ENCODE data around the gene HOXB3. TPM values are rescaled to one million over a fixed set of nuclear protein-coding genes. Genes with fewer than 3 reads are reported as not detected.
A peak's percentile ranks its signal among the peaks of the same experiment; 100 is the strongest.

Gene HOXB3
- total RNA-seq, 2 experiments from 2014 or later = 10.8 to 12.1 TPM

DNA sequence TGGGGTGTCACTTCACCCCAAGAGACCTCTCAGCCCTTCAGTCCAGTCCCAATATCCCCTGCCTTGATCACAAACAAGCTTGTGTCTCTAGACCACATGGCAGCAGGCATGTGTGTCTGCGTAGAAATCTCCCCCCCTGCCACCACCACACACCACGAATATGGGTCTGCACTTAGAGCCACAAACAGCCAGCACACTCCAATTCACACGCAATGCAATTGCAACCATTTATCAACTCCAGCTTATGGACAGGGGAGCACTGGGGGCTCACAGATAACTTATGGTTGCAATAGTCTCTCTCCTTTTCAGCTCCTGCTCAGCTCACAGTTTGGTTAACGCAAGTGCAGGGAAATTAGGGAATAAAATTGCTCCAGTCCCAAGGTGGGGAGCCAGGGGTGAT is 33.5 kb upstream of the HOXB3 start:
- Mint-ChIP-seq H3K4me3 (no peak overlapping the region), H3K27ac (no peak overlapping the region), H3K36me3 (ENCODE audit: low read depth) (no peaks in the 10 kb centered on the region), H3K4me1 (peaks cover 22% of the 10 kb centered on the region), H3K9me3 (no peaks in the 10 kb centered on the region), H3K27me3 (peaks cover 91% of the 10 kb centered on the region)
- DNase-seq = no peak
- ChIA-PET POLR2A (no interaction called here), CTCF (interaction anchor here (1.2 to 3.5 kb wide), 4 partner anchors 9 to 544 kb away, joined by 3 to 27 read pairs (median 4); no protein-coding TSS in a partner anchor)

DNA sequence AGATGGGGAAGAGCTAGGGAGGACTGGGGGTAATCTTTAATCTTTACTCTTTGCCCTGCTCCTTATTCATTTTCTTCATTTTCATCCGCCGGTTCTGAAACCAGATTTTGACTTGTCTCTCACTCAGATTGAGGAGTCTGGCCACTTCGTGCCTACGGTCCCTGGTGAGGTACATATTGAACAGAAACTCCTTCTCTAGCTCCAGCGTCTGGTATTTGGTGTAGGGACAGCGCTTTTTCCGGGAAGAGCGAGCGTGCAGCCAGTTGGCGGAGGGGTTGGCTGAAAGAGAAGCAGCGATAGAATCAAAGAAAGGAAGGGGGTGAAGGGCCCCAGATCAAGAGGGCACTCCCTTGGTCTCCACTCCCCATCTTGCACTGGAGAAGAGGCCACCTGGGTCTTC is 32.8 kb upstream of the HOXB3 start:
- ChIA-PET CTCF (interaction anchor here (1.2 to 3.5 kb wide), 3 partner anchors 10 to 13 kb away, joined by 5 to 27 read pairs (median 9); no protein-coding TSS in a partner anchor), POLR2A (interaction anchor here (0.8 kb wide), 1 partner anchor 14 kb away, joined by 3 read pairs; no protein-coding TSS in a partner anchor)
- no peak for DNase-seq
- Mint-ChIP-seq H3K9me3 (no peaks in the 10 kb centered on the region), H3K4me1 (peaks cover 27% of the 10 kb centered on the region), H3K36me3 (ENCODE audit: low read depth) (no peaks in the 10 kb centered on the region), H3K27me3 (peaks cover 91% of the 10 kb centered on the region), H3K4me3 (no peak overlapping the region), H3K27ac (no peak overlapping the region)

DNA sequence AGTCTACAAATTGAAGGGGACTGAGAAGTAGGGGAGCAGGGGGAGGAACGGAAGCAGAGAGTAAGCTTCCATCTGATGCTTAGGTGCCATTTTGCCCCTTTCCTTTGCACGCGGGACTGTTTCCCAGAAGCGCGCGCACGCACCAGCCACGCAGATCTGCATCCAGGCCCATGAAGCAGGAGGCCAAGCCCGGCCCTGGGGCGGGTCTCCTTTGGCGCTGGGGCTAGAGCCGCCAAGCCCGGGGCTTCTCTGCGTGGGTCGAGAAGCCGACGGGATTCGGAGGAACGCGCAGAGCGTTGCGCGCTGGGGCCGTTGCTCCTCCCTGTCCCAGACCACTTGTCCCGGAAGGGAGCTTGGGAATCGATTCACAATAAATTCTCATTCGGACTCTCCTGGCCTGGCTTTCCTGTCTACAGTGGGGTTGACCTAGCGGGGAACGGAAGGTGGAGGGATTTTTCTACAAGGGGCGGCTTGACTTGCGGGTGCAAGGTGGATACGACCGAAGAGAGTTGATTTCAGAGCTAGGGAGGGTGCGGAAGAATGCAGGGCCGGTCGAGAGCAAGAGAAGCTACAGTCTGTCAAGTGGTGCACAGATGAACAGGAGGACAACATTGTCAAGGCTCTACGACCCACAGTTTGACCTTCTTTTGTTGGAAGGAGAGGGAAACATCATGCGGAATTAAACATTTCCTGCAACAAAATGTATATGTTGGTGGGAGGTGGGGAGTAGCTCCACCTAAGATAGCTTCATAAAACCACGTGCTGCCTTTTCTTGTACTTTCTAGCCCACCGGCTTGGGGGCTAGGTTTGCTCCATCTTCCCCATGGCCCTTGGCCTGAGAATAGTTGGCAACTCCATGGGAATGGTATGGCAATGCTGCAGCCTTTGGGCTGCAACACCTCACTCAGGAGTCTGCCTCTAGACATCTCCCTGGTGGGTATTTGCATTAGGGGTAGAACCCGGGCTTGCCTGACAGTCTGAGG is 31.7 kb upstream of the HOXB3 start:
- H3K27ac Mint-ChIP-seq = no peak overlapping the region
- ChIA-PET CTCF (interaction anchor here (1.2 to 4.1 kb wide), 5 partner anchors 9 to 29 kb away, joined by 3 to 27 read pairs (median 9); partner anchors contain the start of gene HOXB5), POLR2A (no interaction called here)
- H3K9me3 Mint-ChIP-seq = no peaks in the 10 kb centered on the region
- peaks cover 91% of the 10 kb centered on the region for H3K27me3 Mint-ChIP-seq
- no peak overlapping the region for H3K4me3 Mint-ChIP-seq
- no peaks in the 10 kb centered on the region for H3K36me3 Mint-ChIP-seq (ENCODE audit: low read depth)
- no peak for DNase-seq
- peaks cover 32% of the 10 kb centered on the region for H3K4me1 Mint-ChIP-seq

DNA sequence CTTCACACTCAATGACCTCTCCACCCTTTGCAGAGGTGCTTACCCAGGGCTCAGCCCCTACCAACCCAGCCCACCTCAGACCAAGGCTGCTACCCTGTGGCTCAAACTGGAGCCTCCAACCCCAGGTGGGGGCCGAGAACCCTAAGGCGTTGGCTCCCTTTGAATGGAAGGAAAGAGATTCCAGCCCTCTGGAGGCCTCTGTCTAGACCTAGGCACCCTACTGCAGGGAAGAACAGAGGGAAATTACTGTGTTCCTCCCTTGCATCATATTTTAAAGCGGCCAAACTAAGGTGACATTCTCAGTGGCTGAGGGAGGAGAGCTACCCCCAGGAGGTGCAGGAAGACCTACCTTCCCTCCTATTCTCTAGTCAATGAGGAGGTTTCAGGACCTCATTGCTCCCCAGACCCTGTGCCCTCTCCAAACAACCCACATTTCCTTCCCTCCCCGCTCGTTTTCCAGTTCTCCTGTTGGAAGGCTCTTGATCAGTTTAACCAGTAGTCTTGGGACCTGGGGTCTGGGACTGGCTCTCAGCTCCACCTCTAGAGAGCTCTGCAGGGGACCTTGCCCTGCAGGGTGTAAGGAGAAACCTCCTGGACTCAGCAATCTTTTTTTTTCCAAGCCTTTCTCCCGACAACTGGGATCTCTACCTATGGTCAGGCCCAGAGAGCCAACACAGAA is 30.6 kb upstream of the HOXB3 start:
- DNase-seq = no peak
- Mint-ChIP-seq H3K36me3 (ENCODE audit: low read depth) (peaks cover 2% of the 10 kb centered on the region), H3K4me3 (no peak overlapping the region), H3K27me3 (peaks cover 93% of the 10 kb centered on the region), H3K27ac (no peak overlapping the region), H3K9me3 (no peaks in the 10 kb centered on the region), H3K4me1 (peaks cover 25% of the 10 kb centered on the region)
- ChIA-PET POLR2A (no interaction called here), CTCF (interaction anchor here (1.2 to 4.1 kb wide), 5 partner anchors 8 to 27 kb away, joined by 3 to 27 read pairs (median 9); partner anchors contain the start of gene HOXB5)

DNA sequence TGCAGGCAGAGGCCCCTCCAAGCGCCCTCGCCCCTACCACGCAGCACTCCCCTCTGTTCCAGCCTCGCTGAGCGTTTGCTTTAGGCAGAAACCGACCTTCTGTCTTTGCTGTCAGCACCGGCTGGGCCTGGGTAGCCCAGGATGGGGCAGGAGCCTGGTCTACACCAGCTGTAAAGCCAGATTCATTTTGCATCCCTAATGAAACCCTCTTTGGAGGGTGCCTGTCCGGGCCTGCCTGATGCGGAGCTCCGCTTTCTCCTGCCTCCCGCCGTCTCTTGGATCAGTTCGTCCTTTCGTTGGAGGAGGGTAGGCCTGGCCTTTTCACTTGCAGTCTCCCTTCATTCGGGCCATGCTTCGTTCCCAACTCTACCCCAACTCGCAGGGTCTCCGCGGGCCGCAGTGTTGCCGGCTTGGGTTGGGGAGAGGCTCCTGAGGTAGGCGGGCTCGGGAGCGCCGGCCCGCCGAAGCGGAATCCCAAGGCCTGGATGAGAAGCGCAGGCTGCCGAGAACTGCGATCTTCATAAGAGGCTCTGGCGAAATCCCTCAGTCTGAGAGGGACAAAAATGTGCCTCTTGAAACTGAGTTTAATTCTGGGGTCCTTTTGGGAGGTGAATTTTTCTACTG is 29.9 kb upstream of the HOXB3 start:
- peaks cover 94% of the 10 kb centered on the region for H3K27me3 Mint-ChIP-seq
- H3K36me3 Mint-ChIP-seq (ENCODE audit: low read depth) = peaks cover 2% of the 10 kb centered on the region
- no peak overlapping the region for H3K27ac Mint-ChIP-seq
- peaks cover 24% of the 10 kb centered on the region for H3K4me1 Mint-ChIP-seq
- H3K9me3 Mint-ChIP-seq = no peaks in the 10 kb centered on the region
- no peak for DNase-seq
- no peak overlapping the region for H3K4me3 Mint-ChIP-seq
- POLR2A ChIA-PET = interaction anchor here (1.7 kb wide), 1 partner anchor 572 kb away, joined by 7 read pairs; the partner anchor contains the start of gene NFE2L1
- CTCF ChIA-PET = interaction anchor here (2.0 to 4.1 kb wide), 2 partner anchors 18 to 27 kb away, joined by 6 to 14 read pairs; partner anchors contain the start of gene HOXB5

DNA sequence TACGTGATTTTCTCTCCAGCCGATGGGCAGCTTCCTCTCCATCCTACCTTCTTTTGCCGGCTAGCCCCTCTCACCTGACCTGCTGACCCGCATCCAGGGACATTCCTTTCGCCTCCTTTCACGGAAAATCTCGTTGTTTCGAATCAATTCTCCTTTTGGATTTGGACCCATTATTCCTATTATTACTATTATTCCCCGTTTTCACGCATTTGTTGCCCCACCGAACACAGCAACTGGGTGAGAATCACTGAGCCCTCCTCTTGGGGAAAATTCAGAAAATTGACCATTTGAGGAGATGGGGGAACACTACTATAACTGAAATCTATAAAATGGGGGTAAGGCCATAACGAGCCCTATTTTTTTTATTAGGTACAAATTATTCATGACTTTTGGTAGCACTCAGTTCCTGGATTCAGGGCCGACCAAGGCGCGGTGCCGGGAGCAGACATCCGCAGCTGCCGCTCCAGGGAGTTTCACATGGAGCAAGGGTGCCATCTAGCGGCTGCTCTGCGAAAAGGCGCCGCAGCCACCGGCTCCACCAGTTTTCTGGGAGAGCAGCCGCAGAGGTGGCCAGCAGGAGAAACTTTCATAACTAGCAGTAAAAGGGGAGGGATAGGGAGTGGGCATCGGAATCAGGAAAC is 28.3 kb upstream of the HOXB3 start:
- POLR2A ChIA-PET = interaction anchor here (0.8 to 1.7 kb wide), 4 partner anchors 10 to 570 kb away, joined by 4 to 7 read pairs (median 4); partner anchors contain the start of genes HOXB5 and NFE2L1
- CTCF ChIA-PET = interaction anchor here (0.6 to 4.1 kb wide), 24 partner anchors 9 to 592 kb away, joined by 3 to 14 read pairs (median 4); partner anchors contain the start of gene HOXB5
- Mint-ChIP-seq H3K4me3 (no peak overlapping the region), H3K27ac (no peak overlapping the region), H3K4me1 (peaks cover 32% of the 10 kb centered on the region), H3K36me3 (ENCODE audit: low read depth) (peaks cover 2% of the 10 kb centered on the region), H3K9me3 (no peaks in the 10 kb centered on the region), H3K27me3 (peaks cover 93% of the 10 kb centered on the region)
- DNase-seq = peak; percentile 84

DNA sequence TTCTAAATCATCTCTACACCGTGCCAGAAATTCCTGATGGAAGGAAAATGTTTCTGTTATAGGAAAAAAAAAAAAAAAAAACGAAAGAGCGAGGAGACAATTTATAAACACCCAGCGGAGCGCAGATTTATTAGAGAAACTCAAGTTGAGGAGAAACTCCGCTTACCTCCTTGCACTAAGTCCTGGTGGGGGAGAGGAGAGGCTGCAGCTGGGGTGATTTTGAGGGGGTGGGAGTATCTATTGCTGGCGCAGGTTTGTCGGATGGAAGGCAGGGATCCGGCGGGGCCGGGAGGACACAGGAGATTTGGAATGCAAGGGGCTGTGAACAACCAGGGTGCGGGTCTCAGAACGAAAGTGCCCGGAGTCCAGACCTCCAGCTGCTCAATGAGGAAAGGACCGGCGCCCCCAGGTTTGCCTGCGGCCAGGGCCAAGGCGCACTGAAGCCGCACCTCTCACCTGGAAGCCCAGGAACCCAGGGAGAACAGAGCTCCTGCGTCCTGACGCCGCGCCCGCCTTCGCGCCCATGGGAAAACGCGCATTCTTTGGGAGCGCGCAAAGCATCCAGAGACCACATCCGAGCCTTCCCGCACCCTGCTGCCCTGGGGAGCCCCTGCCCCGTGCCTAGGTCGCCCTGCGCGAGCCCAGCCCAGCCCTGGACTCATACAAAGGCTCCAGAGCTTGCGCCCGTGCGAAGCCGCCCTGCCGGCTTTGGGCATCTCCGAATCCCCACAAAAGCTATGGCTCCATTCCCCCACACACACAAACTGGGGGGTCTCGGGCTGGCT is 27.6 kb upstream of the HOXB3 start:
- no peak overlapping the region for H3K27ac Mint-ChIP-seq
- ChIA-PET POLR2A (interaction anchor here (0.8 to 1.7 kb wide), 3 partner anchors 9 to 569 kb away, joined by 4 to 7 read pairs (median 5); partner anchors contain the start of genes HOXB5 and NFE2L1), CTCF (interaction anchor here (0.8 to 4.1 kb wide), 16 partner anchors 8 to 571 kb away, joined by 3 to 14 read pairs (median 4); partner anchors contain the start of gene HOXB5)
- peaks cover 2% of the 10 kb centered on the region for H3K36me3 Mint-ChIP-seq (ENCODE audit: low read depth)
- no peak overlapping the region for H3K4me3 Mint-ChIP-seq
- no peak for DNase-seq
- peaks cover 90% of the 10 kb centered on the region for H3K27me3 Mint-ChIP-seq
- peaks cover 36% of the 10 kb centered on the region for H3K4me1 Mint-ChIP-seq
- no peaks in the 10 kb centered on the region for H3K9me3 Mint-ChIP-seq

DNA sequence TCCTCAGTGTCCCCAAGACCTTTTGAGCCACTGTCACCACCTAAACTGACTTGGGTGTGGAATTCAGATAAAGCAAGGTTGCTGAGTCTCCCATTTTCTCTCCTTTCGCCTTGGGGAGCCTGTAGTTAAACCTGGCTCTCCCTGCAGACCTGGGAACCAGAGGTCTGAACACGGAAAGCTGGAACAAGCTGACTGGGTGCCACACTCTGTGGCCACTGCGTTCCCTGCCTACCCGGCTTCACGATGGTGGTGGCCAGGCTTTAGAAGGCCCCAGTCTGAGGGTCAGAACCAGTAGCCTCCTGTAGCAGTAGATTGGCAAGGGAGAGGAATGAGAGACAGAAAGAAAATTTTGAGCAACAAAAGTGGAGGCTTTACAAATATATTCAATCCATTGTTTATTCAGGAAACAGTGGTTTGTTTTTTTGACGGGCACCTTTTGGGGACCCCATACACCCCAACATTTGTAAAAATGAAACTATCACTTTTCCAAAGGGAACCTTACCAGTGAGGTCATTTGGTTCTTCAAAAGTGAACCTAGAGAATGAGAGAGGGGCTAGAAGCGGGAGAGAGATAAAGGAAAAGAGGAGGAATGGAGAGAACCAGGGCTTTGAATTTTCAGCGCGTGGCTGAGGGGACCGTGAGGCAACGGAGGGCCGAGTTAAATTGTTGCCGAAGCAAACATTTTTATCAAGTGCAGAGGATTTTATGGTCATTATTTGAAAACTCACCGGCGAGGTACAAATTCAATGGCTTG is 26.9 kb upstream of the HOXB3 start:
- Mint-ChIP-seq H3K4me3 (no peak overlapping the region), H3K27ac (no peak overlapping the region), H3K27me3 (peaks cover 89% of the 10 kb centered on the region), H3K9me3 (no peaks in the 10 kb centered on the region), H3K36me3 (ENCODE audit: low read depth) (peaks cover 6% of the 10 kb centered on the region), H3K4me1 (peaks cover 42% of the 10 kb centered on the region)
- DNase-seq = no peak
- ChIA-PET CTCF (interaction anchor here (0.7 to 4.1 kb wide), 7 partner anchors 7 to 536 kb away, joined by 3 to 14 read pairs (median 5); partner anchors contain the start of gene HOXB5), POLR2A (interaction anchor here (1.1 to 1.2 kb wide), 2 partner anchors 10 to 20 kb away, joined by 3 to 5 read pairs; no protein-coding TSS in a partner anchor)

DNA sequence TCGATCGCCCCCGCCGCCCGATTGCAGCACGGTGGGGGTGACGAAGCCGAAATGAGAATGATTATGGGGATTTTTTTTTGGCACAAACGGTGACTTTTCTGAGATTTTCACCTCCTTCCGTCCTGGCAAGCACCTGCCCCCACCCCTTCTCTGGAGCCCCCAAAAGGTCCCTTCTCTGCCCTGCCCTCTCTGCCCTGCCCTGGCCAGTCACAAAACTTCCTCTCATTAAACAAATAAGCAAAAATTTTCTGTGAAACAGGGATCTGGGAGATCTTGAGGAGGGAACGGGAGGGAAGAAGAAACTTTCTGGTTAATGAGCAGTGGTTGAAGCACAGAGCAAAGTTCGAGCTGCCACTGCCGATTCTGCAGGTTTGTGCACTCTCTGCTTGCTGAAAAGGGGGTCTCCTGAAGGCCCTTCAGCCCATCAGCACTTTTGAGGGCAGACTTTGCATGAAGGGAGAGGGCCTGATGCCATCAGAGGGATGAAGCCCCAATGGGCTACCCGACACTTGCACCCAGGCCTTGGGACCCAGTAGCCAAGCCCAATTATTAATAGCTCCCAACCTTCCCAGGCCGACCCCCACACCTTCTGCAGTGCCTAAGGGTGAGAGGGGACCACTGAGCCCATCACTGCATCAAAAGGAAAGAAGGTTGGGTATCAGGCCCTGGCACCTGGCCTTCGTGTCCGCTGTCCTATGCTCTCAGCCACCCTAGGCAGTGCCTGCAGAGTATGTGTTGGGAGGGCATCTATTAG is 26.1 kb upstream of the HOXB3 start:
- ChIA-PET POLR2A (interaction anchor here (0.8 to 1.2 kb wide), 3 partner anchors 9 to 21 kb away, joined by 3 to 5 read pairs (median 3); no protein-coding TSS in a partner anchor), CTCF (interaction anchor here (0.7 to 1.2 kb wide), 5 partner anchors 9 to 347 kb away, joined by 3 to 5 read pairs (median 3); partner anchors contain the start of gene HOXB5)

More for the DNA sequence above, 26.1 kb upstream of the HOXB3 start:
- no peak for DNase-seq
- peaks cover 89% of the 10 kb centered on the region for H3K27me3 Mint-ChIP-seq
- peak overlapping the region; percentile 10 for H3K4me3 Mint-ChIP-seq
- H3K4me1 Mint-ChIP-seq = peaks cover 49% of the 10 kb centered on the region
- H3K36me3 Mint-ChIP-seq (ENCODE audit: low read depth) = peaks cover 6% of the 10 kb centered on the region
- H3K27ac Mint-ChIP-seq = peak overlapping the region; percentile 62
- no peaks in the 10 kb centered on the region for H3K9me3 Mint-ChIP-seq
